A549 (cell line): ENCODE data around the gene PHLDA1. TPM values are rescaled to one million over a fixed set of nuclear protein-coding genes. Genes with fewer than 3 reads are reported as not detected.

ENCODE experiments used
- ATAC-seq, 2 experiments: fragments of 200-7000 bp in 1 of 2; fragments of >200 bp in 1 of 2; cut with Nextera tagmentation in 1 of 2; cut with Tn5 transposase in 1 of 2; 3 replicates each; pipeline versions ENCODE4 v1.8.0 to v1.9.1; 2018 to 2020; ENCODE audit warnings: mild to moderate bottlenecking in 1 of 2, moderate library complexity in 1 of 2
- CTCF ChIA-PET: fragments of 300-600 bp; sonication (Branson Sonifier 250); formaldehyde crosslinking; extraction: SDS; loops from one replicate; lab custom pipeline; 2021; ENCODE audit warnings: antibody characterized with exemption, inconsistent platforms; lab: Yijun Ruan, JAX
- POLR2A ChIA-PET: fragments of 350-600 bp; formaldehyde crosslinking; extraction: SDS; loops from one replicate; lab custom pipeline; 2021; ENCODE audit warnings: antibody characterized with exemption, inconsistent platforms; lab: Yijun Ruan, JAX
- DNase-seq, 2 experiments: peaks; one replicate each; pipeline versions ENCODE4 v3.0.0 to v3.0.0-alpha.2; 2011 to 2016; ENCODE audit warnings: low read depth in 1 of 2, low spot score in 1 of 2
- FAIRE-seq: peaks from 2 replicates; lab custom pipeline; 2011; peaks lifted over from hg19 to GRCh38; lab: Jason Lieb, UNC
- H3K27ac ChIP-seq, 2 experiments: fragments of >200 bp; sonication (Bioruptor Twin); formaldehyde crosslinking; 3 replicates each; pipeline ENCODE4 v1.5.1; 2016 to 2017
- H3K4me1 ChIP-seq: fragments of >200 bp; sonication (Bioruptor Twin); formaldehyde crosslinking; 3 replicates; pipeline ENCODE4 v1.6.1; 2016
- H3K4me2 ChIP-seq: fragments of >200 bp; sonication (Bioruptor Twin); formaldehyde crosslinking; 3 replicates; pipeline ENCODE4 v1.6.1; 2016
- H3K4me3 ChIP-seq: fragments of >200 bp; sonication (Bioruptor Twin); formaldehyde crosslinking; 3 replicates; pipeline ENCODE4 v1.5.1; 2016
- H3K9me3 ChIP-seq: fragments of >200 bp; sonication (Bioruptor Twin); formaldehyde crosslinking; 3 replicates; pipeline ENCODE4 v1.6.1; 2016
- BCL3 ChIP-seq: fragments of >200 bp; sonication (Bioruptor Twin); formaldehyde crosslinking; IDR thresholded peaks from 3 replicates; pipeline ENCODE4 v1.6.1; 2016
- CEBPB ChIP-seq, 2 experiments: fragments of >200 bp in 1 of 2; sonication (Bioruptor Twin) in 1 of 2; formaldehyde crosslinking in 1 of 2; IDR thresholded peaks; 2 replicates each; pipeline ENCODE4 v1.6.1; 2012 to 2016
- EHF ChIP-seq: fragments of 250-450 bp; sonication (Bioruptor Pico); IDR thresholded peaks from 2 replicates; pipeline ENCODE4 v1.5.0; 2020; ENCODE audit warnings: mild to moderate bottlenecking
- EHMT2 ChIP-seq: fragments of 200-600 bp; sonication (generic); IDR thresholded peaks from 2 replicates; pipeline ENCODE4 v1.6.1; 2016; ENCODE audit warnings: antibody characterized with exemption, low read depth, mild to moderate bottlenecking, moderate library complexity
- ELK1 ChIP-seq: fragments of 150-350 bp; IDR thresholded peaks from 2 replicates; pipeline ENCODE4 v1.6.1; 2014; ENCODE audit warnings: low read depth, mild to moderate bottlenecking, low read length
- EP300 ChIP-seq, 2 experiments: fragments of >200 bp; sonication (Bioruptor Twin); formaldehyde crosslinking; IDR thresholded peaks; 2 replicates in 1 of 2; 3 replicates in 1 of 2; pipeline ENCODE4 v1.6.1; 2016 to 2017
- ESRRA ChIP-seq: fragments of 150-350 bp; IDR thresholded peaks from 2 replicates; pipeline ENCODE4 v1.6.1; 2014; ENCODE audit warnings: mild to moderate bottlenecking, low read length, borderline replicate concordance
- FOSL2 ChIP-seq, 2 experiments: fragments of 450-650 bp in 1 of 2; fragments of >200 bp in 1 of 2; sonication (Bioruptor Twin) in 1 of 2; formaldehyde crosslinking; IDR thresholded peaks; 2 replicates each; pipeline versions ENCODE4 v1.5.0 to v1.6.1; 2016 to 2020; ENCODE audit warnings: mild to moderate bottlenecking in 1 of 2, moderate library complexity in 1 of 2
- FOXS1 ChIP-seq: fragments of 250-450 bp; sonication (Bioruptor Pico); IDR thresholded peaks from 2 replicates; pipeline ENCODE4 v1.5.0; 2020; ENCODE audit warnings: mild to moderate bottlenecking, moderate library complexity
- GATA3 ChIP-seq: IDR thresholded peaks from 2 replicates; pipeline ENCODE4 v1.6.1; 2012; ENCODE audit warnings: borderline replicate concordance
- HDAC2 ChIP-seq: fragments of 200-600 bp; sonication (generic); IDR thresholded peaks from 2 replicates; pipeline ENCODE4 v1.6.1; 2016
- HOXB5 ChIP-seq: fragments of 250-450 bp; sonication (Bioruptor Pico); IDR thresholded peaks from 2 replicates; pipeline ENCODE4 v1.5.0; 2020; ENCODE audit warnings: mild to moderate bottlenecking, moderate library complexity
- JUN ChIP-seq, 2 experiments: fragments of >200 bp; sonication (Bioruptor Twin); formaldehyde crosslinking; IDR thresholded peaks; 2 replicates in 1 of 2; 3 replicates in 1 of 2; pipeline ENCODE4 v1.6.1; 2016 to 2017
- JUNB ChIP-seq: fragments of >200 bp; sonication (Bioruptor Twin); formaldehyde crosslinking; IDR thresholded peaks from 2 replicates; pipeline ENCODE4 v1.6.1; 2016
- KDM1A ChIP-seq: fragments of 200-600 bp; sonication (generic); IDR thresholded peaks from 2 replicates; pipeline ENCODE4 v1.6.1; 2016; ENCODE audit warnings: low read depth, mild to moderate bottlenecking
- MAFK ChIP-seq: fragments of 450-650 bp; IDR thresholded peaks from 2 replicates; pipeline ENCODE4 v1.6.1; 2014; ENCODE audit not compliant: partially characterized antibody
- MAX ChIP-seq: IDR thresholded peaks from 2 replicates; pipeline ENCODE4 v1.6.1; 2012
- MAZ ChIP-seq: fragments of 150-350 bp; IDR thresholded peaks from 2 replicates; pipeline ENCODE4 v1.6.1; 2014; ENCODE audit warnings: antibody characterized with exemption, low read depth, low read length, borderline replicate concordance
- MYC ChIP-seq: IDR thresholded peaks from 2 replicates; pipeline ENCODE4 v1.6.1; 2012; ENCODE audit warnings: mild to moderate bottlenecking, inconsistent platforms, low read length, improper control_type of control experiment, borderline replicate concordance
- NFE2L2 ChIP-seq: fragments of 150-350 bp; conservative IDR thresholded peaks from 2 replicates; pipeline ENCODE4 v1.6.1; 2014; ENCODE audit warnings: low read length
- NPAS2 ChIP-seq: fragments of 250-450 bp; sonication (Bioruptor Pico); IDR thresholded peaks from 2 replicates; pipeline ENCODE4 v1.8.0; 2022; ENCODE audit warnings: mild to moderate bottlenecking, moderate library complexity, borderline replicate concordance
- POLR2AphosphoS2 ChIP-seq: conservative IDR thresholded peaks from 2 replicates; pipeline ENCODE4 v1.6.1; 2012; ENCODE audit warnings: low read length, improper control_type of control experiment, inconsistent platforms
- RAD21 ChIP-seq, 2 experiments: fragments of >200 bp in 1 of 2; sonication (Bioruptor Twin) in 1 of 2; formaldehyde crosslinking in 1 of 2; IDR thresholded peaks in 1 of 2; conservative IDR thresholded peaks in 1 of 2; 2 replicates in 1 of 2; 3 replicates in 1 of 2; pipeline ENCODE4 v1.6.1; 2012 to 2018; ENCODE audit warnings: inconsistent platforms in 1 of 2
- RARB ChIP-seq: fragments of 250-450 bp; sonication (Bioruptor Pico); IDR thresholded peaks from 2 replicates; pipeline ENCODE4 v1.8.0; 2021; ENCODE audit warnings: mild to moderate bottlenecking, moderate library complexity
- SMC3 ChIP-seq: fragments of >200 bp; sonication (Bioruptor Twin); formaldehyde crosslinking; IDR thresholded peaks from 3 replicates; pipeline ENCODE4 v1.6.1; 2018; ENCODE audit warnings: inconsistent platforms
- SREBF2 ChIP-seq: fragments of 450-650 bp; IDR thresholded peaks from 2 replicates; pipeline ENCODE4 v1.6.1; 2014; ENCODE audit warnings: mild to moderate bottlenecking, moderate library complexity
- TP53 ChIP-seq: fragments of 250-450 bp; sonication (Bioruptor Pico); IDR thresholded peaks from 2 replicates; pipeline ENCODE4 v1.5.0; 2021; ENCODE audit warnings: mild to moderate bottlenecking, moderate library complexity
- ZSCAN20 ChIP-seq: fragments of 250-450 bp; sonication (Bioruptor Pico); IDR thresholded peaks from 2 replicates; pipeline ENCODE4 v1.8.0; 2022; ENCODE audit warnings: mild to moderate bottlenecking, moderate library complexity
- WGBS: methylation state at CpG from one replicate; pipeline ENCODE4 v1.1.6; 2017; ENCODE audit errors: missing lambda C conversion rate; 5-methylcytosine and 5-hydroxymethylcytosine counted together
- polyA plus RNA-seq, 4 experiments: library from polyadenylated mRNA; depleted of rRNA in 3 of 4; stranded (reverse); fragments of >200 nt; fragmentation: RNase III in 1 of 4; extraction: RNeasy Plus Mini Kit Qiagen cat#74134 plus additional on column Dnase treatment in 1 of 4; gene quantifications; 2 replicates in 3 of 4; 3 replicates in 1 of 4; pipeline ENCODE4 v1.2.3, GENCODE V29; 2011 to 2017

Gene PHLDA1
- polyA plus RNA-seq, 2 of the 4 experiments (the other 2 are of a cell fraction), result 43.1 to 71.6 TPM

GRCh38 chr12:76018111-76018510, 13.5 kb downstream of the PHLDA1 start:
- no peaks in the 10 kb centered on the region for H3K9me3 ChIP-seq
- H3K4me3 ChIP-seq, result no peak overlapping the region
- H3K4me2 ChIP-seq, result peak overlapping the region; percentile 75
- CTCF ChIA-PET, result interaction anchor here (1.2 to 1.7 kb wide), 3 partner anchors 14 to 33 kb away, joined by 3 to 6 read pairs (median 4); partner anchors contain the start of gene PHLDA1
- no peak for TF ChIP-seq FOSL2 (IDR thresholded peaks at IDR 0.05)
- TF ChIP-seq FOSL2 (CRISPR knock-in tag; IDR thresholded peaks at IDR 0.05), result peak; percentile 67
- TF ChIP-seq GATA3, result peak; percentile 57; the same call in 1 of the 2 replicates
- no peak for TF ChIP-seq HDAC2
- TF ChIP-seq EP300 (IDR thresholded peaks at IDR 0.05), result peak; percentile 64 to 90; a peak in 3 of 5 replicates
- TF ChIP-seq JUNB, result peak; percentile 54; the same call in 1 of the 2 replicates
- no peak for TF ChIP-seq EHF (CRISPR knock-in tag)
- no peak for TF ChIP-seq POLR2AphosphoS2
- TF ChIP-seq MAX, result peak; percentile 30; the same call in 1 of the 2 replicates
- TF ChIP-seq JUN (IDR thresholded peaks at IDR 0.05), result peak in 1 of 2 experiments; percentile 67; a peak in 2 of 5 replicates
- 0 out of 5 replicates have a peak, but pooled peaks have one; percentile 2 to 29 for TF ChIP-seq RAD21 (conservative IDR thresholded peaks at IDR 0.05 in 1 of 2, IDR thresholded peaks at IDR 0.05 in 1 of 2)
- peak in 1 of 2 experiments; percentile 78; a peak in 2 of 4 replicates for TF ChIP-seq CEBPB (IDR thresholded peaks at IDR 0.05)
- no peak for TF ChIP-seq KDM1A
- TF ChIP-seq RARB (CRISPR knock-in tag), result peak; percentile 90; the same call in 1 of the 2 replicates
- ATAC-seq, result peak; percentile 56 to 61; a peak in 5 of 6 replicates
- peak in 1 of 2 experiments; percentile 89 for DNase-seq
- WGBS, result 16% methylated on average over 6 of the region's 6 CpGs
- peaks cover 51% of the 10 kb centered on the region for H3K4me1 ChIP-seq
- no peak for FAIRE-seq
- POLR2A ChIA-PET, result interaction anchor here (1.3 kb wide), 1 partner anchor 13 kb away, joined by 3 read pairs; no protein-coding TSS in a partner anchor
- H3K27ac ChIP-seq, result peak overlapping the region; percentile 91 to 92

GRCh38 chr12:76014007-76014406, 17.6 kb downstream of the PHLDA1 start:
- ChIA-PET CTCF (interaction anchor here (1.5 kb wide), 1 partner anchor 17 kb away, joined by 4 read pairs; no protein-coding TSS in a partner anchor), POLR2A (no interaction called here)
- no peak for DNase-seq
- no peak overlapping the region for H3K4me3 ChIP-seq
- no peak overlapping the region for H3K4me2 ChIP-seq
- TF ChIP-seq EP300 (IDR thresholded peaks at IDR 0.05) (no peak), JUNB (no peak), HOXB5 (CRISPR knock-in tag) (no peak)
- no peak for FAIRE-seq
- no peak for ATAC-seq
- H3K4me1 ChIP-seq, result peaks cover 28% of the 10 kb centered on the region
- H3K27ac ChIP-seq, result peak overlapping the region in 1 of 2 experiments; percentile 51; a peak in 3 of 6 replicates
- H3K9me3 ChIP-seq, result no peaks in the 10 kb centered on the region
- WGBS, result 89% methylated on average over 8 of the region's 8 CpGs

GRCh38 chr12:76013603-76014002, 18.0 kb downstream of the PHLDA1 start:
- ChIA-PET CTCF (interaction anchor here (0.6 to 1.5 kb wide), 2 partner anchors 17 to 88 kb away, joined by 3 to 4 read pairs; no protein-coding TSS in a partner anchor), POLR2A (no interaction called here)
- ATAC-seq, result no peak

More at GRCh38 chr12:76013603-76014002, 18.0 kb downstream of the PHLDA1 start:
- no peak overlapping the region for H3K4me3 ChIP-seq
- TF ChIP-seq GATA3 (no peak), NPAS2 (CRISPR knock-in tag) (no peak), BCL3 (no peak), MAZ (no peak), MYC (no peak), NFE2L2 (no peak), ELK1 (no peak), TP53 (CRISPR knock-in tag) (no peak), ESRRA (no peak), ZSCAN20 (CRISPR knock-in tag) (no peak), JUN (IDR thresholded peaks at IDR 0.05) (no peak), RAD21 (conservative IDR thresholded peaks at IDR 0.05 in 1 of 2, IDR thresholded peaks at IDR 0.05 in 1 of 2) (no peak), MAFK (no peak), FOXS1 (CRISPR knock-in tag) (no peak), EHMT2 (no peak), SMC3 (no peak), SREBF2 (no peak), KDM1A (no peak)
- FAIRE-seq, result no peak
- no peak overlapping the region for H3K4me2 ChIP-seq
- DNase-seq, result no peak
- no peaks in the 10 kb centered on the region for H3K9me3 ChIP-seq
- peaks cover 24% of the 10 kb centered on the region for H3K4me1 ChIP-seq
- peak overlapping the region in 1 of 2 experiments; percentile 51; a peak in 3 of 6 replicates for H3K27ac ChIP-seq
- over 99% methylated on average over 4 of the region's 4 CpGs for WGBS
